ENCODE results near the gene SSRP1. TPM values are rescaled to one million over a fixed set of nuclear protein-coding genes. Genes with fewer than 3 reads are reported as not detected.

The SSRP1 gene
- total and polyA plus RNA-seq, 2 of the 13 experiments (the other 11 are each of a cell fraction or from before 2014, with no cell fraction given), result 93.6 to 129 TPM

DNA sequence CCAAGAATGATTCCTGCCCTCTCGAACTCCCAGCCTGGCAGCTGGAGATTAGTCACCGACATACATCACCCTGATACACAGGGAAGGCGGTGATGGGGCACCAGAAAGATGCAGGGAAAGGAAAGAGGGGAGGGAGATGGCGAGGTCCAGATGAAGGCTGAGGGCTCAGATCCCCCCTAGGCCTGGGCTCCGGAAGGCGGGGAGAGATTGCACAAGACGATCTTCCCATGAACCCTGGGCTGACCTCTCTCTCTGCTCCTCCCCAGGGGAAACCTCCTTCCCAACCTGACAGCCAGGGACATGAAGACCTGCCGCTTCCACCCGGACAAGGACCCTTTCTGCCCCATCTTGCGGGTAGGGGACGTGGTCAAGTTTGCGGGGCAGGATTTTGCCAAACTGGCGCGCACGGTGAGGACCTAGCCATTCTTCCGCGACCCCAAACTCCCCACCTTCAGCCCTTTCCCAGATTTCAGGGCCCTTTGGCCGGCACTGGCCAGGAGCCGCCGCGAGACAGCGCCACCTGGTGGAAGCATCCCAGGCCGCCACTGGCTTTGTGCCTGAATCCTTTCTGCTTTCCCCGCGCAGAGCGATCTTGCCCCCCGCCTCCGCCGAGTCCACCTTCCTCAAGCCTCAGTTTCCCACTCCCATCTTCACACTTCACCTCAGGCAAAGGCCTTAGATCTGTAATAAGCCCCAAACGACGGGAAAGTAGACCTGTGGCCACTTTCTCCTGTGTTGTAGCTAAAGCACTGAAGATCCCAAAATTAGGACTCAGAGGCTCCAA is 14.0 kb upstream of the SSRP1 start (continued):
- TF ChIP-seq FOXK1 (CRISPR knock-in tag; IDR thresholded peaks at IDR 0.05; ENCODE audit: borderline replicate concordance, low read depth) (no peak), ZBTB7B (CRISPR knock-in tag; IDR thresholded peaks at IDR 0.05) (0 out of 2 replicates have a peak, but pooled peaks have one; percentile 29), MTA1 (CRISPR knock-in tag; IDR thresholded peaks at IDR 0.05; ENCODE audit: borderline replicate concordance) (0 out of 2 replicates have a peak, but pooled peaks have one; percentile 25)
- TF ChIP-seq, protein P1, sequence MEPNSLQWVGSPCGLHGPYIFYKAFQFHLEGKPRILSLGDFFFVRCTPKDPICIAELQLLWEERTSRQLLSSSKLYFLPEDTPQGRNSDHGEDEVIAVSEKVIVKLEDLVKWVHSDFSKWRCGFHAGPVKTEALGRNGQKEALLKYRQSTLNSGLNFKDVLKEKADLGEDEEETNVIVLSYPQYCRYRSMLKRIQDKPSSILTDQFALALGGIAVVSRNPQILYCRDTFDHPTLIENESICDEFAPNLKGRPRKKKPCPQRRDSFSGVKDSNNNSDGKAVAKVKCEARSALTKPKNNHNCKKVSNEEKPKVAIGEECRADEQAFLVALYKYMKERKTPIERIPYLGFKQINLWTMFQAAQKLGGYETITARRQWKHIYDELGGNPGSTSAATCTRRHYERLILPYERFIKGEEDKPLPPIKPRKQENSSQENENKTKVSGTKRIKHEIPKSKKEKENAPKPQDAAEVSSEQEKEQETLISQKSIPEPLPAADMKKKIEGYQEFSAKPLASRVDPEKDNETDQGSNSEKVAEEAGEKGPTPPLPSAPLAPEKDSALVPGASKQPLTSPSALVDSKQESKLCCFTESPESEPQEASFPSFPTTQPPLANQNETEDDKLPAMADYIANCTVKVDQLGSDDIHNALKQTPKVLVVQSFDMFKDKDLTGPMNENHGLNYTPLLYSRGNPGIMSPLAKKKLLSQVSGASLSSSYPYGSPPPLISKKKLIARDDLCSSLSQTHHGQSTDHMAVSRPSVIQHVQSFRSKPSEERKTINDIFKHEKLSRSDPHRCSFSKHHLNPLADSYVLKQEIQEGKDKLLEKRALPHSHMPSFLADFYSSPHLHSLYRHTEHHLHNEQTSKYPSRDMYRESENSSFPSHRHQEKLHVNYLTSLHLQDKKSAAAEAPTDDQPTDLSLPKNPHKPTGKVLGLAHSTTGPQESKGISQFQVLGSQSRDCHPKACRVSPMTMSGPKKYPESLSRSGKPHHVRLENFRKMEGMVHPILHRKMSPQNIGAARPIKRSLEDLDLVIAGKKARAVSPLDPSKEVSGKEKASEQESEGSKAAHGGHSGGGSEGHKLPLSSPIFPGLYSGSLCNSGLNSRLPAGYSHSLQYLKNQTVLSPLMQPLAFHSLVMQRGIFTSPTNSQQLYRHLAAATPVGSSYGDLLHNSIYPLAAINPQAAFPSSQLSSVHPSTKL (CRISPR knock-in tag; IDR thresholded peaks at IDR 0.05), result peak; percentile 56
- TF ChIP-seq, protein P2, sequence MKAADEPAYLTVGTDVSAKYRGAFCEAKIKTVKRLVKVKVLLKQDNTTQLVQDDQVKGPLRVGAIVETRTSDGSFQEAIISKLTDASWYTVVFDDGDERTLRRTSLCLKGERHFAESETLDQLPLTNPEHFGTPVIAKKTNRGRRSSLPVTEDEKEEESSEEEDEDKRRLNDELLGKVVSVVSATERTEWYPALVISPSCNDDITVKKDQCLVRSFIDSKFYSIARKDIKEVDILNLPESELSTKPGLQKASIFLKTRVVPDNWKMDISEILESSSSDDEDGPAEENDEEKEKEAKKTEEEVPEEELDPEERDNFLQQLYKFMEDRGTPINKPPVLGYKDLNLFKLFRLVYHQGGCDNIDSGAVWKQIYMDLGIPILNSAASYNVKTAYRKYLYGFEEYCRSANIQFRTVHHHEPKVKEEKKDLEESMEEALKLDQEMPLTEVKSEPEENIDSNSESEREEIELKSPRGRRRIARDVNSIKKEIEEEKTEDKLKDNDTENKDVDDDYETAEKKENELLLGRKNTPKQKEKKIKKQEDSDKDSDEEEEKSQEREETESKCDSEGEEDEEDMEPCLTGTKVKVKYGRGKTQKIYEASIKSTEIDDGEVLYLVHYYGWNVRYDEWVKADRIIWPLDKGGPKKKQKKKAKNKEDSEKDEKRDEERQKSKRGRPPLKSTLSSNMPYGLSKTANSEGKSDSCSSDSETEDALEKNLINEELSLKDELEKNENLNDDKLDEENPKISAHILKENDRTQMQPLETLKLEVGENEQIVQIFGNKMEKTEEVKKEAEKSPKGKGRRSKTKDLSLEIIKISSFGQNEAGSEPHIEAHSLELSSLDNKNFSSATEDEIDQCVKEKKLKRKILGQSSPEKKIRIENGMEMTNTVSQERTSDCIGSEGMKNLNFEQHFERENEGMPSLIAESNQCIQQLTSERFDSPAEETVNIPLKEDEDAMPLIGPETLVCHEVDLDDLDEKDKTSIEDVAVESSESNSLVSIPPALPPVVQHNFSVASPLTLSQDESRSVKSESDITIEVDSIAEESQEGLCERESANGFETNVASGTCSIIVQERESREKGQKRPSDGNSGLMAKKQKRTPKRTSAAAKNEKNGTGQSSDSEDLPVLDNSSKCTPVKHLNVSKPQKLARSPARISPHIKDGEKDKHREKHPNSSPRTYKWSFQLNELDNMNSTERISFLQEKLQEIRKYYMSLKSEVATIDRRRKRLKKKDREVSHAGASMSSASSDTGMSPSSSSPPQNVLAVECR (CRISPR knock-in tag; IDR thresholded peaks at IDR 0.05; ENCODE audit: borderline replicate concordance), result peak; percentile 50; the same call in 1 of the 2 replicates
- TF ChIP-seq, protein P3, sequence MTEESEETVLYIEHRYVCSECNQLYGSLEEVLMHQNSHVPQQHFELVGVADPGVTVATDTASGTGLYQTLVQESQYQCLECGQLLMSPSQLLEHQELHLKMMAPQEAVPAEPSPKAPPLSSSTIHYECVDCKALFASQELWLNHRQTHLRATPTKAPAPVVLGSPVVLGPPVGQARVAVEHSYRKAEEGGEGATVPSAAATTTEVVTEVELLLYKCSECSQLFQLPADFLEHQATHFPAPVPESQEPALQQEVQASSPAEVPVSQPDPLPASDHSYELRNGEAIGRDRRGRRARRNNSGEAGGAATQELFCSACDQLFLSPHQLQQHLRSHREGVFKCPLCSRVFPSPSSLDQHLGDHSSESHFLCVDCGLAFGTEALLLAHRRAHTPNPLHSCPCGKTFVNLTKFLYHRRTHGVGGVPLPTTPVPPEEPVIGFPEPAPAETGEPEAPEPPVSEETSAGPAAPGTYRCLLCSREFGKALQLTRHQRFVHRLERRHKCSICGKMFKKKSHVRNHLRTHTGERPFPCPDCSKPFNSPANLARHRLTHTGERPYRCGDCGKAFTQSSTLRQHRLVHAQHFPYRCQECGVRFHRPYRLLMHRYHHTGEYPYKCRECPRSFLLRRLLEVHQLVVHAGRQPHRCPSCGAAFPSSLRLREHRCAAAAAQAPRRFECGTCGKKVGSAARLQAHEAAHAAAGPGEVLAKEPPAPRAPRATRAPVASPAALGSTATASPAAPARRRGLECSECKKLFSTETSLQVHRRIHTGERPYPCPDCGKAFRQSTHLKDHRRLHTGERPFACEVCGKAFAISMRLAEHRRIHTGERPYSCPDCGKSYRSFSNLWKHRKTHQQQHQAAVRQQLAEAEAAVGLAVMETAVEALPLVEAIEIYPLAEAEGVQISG (CRISPR knock-in tag; IDR thresholded peaks at IDR 0.05), result peak; percentile 84
- TF ChIP-seq, protein P4, sequence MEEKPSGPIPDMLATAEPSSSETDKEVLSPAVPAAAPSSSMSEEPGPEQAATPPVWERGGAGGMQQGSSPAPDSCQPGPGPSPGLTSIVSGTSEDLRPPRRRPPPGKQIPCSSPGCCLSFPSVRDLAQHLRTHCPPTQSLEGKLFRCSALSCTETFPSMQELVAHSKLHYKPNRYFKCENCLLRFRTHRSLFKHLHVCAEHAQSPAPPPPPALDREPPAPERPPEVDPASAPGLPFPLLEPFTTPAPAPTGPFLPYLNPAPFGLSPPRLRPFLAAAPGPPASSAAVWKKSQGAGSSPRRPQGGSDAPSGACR (CRISPR knock-in tag; IDR thresholded peaks at IDR 0.05), result peak; percentile 41; the same call in 1 of the 2 replicates
- TF ChIP-seq, protein P5, sequence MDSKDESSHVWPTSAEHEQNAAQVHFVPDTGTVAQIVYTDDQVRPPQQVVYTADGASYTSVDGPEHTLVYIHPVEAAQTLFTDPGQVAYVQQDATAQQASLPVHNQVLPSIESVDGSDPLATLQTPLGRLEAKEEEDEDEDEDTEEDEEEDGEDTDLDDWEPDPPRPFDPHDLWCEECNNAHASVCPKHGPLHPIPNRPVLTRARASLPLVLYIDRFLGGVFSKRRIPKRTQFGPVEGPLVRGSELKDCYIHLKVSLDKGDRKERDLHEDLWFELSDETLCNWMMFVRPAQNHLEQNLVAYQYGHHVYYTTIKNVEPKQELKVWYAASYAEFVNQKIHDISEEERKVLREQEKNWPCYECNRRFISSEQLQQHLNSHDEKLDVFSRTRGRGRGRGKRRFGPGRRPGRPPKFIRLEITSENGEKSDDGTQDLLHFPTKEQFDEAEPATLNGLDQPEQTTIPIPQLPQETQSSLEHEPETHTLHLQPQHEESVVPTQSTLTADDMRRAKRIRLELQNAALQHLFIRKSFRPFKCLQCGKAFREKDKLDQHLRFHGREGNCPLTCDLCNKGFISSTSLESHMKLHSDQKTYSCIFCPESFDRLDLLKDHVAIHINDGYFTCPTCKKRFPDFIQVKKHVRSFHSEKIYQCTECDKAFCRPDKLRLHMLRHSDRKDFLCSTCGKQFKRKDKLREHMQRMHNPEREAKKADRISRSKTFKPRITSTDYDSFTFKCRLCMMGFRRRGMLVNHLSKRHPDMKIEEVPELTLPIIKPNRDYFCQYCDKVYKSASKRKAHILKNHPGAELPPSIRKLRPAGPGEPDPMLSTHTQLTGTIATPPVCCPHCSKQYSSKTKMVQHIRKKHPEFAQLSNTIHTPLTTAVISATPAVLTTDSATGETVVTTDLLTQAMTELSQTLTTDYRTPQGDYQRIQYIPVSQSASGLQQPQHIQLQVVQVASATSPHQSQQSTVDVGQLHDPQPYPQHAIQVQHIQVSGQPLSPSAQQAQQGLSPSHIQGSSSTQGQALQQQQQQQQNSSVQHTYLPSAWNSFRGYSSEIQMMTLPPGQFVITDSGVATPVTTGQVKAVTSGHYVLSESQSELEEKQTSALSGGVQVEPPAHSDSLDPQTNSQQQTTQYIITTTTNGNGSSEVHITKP (CRISPR knock-in tag; IDR thresholded peaks at IDR 0.05; ENCODE audit: low read depth), result no peak

Data from HepG2 (cell line).